ENCODE measurements around the gene ESRRG.

ESRRG gene

DNA sequence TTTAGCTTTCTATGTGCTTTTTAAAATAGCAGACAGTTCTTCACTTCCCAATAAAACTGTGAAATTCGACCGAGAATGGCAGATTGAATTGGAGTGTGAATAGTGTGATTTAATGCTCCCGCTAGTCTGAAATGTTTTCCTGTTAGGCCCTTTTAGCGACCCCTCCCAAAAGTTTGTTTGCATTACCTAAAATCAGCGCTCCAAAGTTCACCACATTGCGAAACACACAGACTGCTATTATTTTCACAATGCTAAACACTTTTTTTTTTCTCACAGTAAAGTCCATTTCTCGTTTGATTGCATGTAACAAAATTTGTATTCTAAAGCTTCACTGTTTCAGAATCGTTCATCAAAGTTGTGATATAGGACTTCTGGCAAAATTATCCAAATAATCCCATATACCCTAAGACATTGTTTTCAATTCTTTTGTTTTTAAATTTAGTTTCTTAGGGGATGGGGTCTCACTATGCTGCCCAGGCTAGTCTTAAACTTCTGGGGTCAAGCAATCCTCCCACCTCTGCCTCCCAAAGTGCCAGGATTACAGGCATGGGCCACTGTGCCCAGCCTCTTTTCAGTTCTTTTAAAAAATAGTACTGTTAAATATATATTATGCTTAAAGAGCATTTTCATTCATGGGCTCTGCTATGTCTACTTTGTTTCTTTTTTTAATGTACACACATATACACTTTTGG lies 223.5 kb downstream of the ESRRG start:
- no peak for DNase-seq

- DNase-seq = no peak
These were observed 225.0 kb downstream of the ESRRG start for GRCh38 chr1:216498277-216498676.

- DNase-seq = no peak
These were observed 238.2 kb downstream of the ESRRG start for GRCh38 chr1:216485042-216485441.

- no peak for DNase-seq
These were observed 239.4 kb downstream of the ESRRG start for GRCh38 chr1:216483672-216484401.

- no peak for DNase-seq
These were observed 240.6 kb downstream of the ESRRG start for GRCh38 chr1:216482620-216483019.

GRCh38 chr1:216478238-216478637 lies 245.0 kb downstream of the ESRRG start:
- no peak for DNase-seq

GRCh38 chr1:216476341-216476740 lies 246.9 kb downstream of the ESRRG start:
- DNase-seq = no peak

DNA sequence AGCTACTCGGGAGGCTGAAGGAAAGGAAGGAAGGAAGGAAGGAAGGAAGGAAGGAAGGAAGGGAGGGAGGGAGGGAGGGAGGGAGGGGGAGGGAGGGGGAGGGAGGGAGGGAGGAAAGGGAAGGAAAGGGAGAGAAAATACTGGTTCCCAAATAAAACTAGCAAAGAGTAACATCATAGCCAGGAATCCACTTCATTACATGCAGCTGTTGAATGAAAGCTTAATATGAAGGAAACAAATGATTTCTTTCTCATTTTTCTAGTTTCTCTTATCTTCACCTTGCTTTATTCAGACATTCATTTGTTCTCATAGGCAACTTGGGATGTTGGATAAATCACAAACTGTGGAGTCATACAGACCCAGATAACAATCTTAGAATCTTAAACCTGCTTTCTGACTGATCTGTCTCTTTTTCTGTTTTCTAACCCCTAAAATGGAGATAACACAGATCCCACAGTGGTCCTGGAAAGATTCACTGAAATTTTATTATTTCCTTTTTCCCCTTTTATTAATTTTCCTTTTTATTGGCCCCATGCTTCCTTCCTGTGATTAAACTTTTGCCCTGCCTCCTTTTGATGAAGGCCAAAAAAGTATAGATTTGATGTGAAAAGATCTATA lies 247.5 kb downstream of the ESRRG start:
- DNase-seq = no peak

DNA sequence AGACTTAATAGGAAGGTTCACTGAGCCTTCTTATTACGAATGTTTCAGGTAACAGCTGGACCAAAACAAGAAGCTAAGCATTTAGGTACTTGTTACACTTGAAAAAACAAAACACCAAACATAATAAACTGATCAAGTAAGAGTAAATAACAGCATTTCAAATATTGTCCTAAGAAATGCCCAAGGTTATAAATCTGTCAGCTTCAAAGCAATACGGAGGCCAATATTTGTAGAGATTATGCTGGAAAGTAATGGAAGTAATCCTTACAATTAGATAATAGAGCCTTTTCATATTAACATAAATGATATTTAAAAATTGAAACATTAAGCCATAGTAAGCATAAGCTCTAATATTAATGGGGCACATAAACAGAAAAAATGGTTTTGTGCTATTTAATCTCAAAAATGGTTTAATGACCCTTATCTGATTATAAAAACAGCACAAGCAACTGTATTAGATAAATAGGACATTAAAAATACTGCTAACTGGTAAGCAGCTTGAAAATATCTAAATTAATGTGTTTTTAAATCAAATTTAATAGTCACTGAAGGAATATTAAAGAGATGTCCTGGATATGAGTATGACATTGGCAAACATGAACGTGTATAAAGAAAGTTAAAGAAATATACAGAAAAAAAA lies 256.9 kb downstream of the ESRRG start:
- DNase-seq = no peak

- DNase-seq = no peak
These were observed 258.7 kb downstream of the ESRRG start for GRCh38 chr1:216464489-216464888.

GRCh38 chr1:216462066-216462775 lies 261.0 kb downstream of the ESRRG start:
- DNase-seq = no peak

DNA sequence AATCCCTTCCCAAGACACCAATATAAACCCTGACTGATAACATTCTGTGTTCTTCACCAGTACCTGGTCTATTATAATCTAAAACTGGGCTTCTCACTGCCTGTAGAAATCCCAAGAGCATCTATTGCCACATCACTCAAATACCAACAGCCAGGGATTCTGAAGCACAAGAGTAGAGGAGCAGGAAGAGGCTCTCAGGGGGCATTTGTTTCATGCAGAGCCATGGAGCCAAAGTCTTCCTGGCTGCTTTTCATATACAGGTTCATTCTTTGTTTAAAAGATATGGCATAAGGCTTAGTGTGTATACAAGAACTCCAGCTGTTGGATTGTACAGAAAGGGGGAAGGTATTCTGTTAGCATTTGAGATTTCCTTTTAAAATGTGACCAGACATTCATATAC lies 261.8 kb downstream of the ESRRG start:
- no peak for DNase-seq

DNA sequence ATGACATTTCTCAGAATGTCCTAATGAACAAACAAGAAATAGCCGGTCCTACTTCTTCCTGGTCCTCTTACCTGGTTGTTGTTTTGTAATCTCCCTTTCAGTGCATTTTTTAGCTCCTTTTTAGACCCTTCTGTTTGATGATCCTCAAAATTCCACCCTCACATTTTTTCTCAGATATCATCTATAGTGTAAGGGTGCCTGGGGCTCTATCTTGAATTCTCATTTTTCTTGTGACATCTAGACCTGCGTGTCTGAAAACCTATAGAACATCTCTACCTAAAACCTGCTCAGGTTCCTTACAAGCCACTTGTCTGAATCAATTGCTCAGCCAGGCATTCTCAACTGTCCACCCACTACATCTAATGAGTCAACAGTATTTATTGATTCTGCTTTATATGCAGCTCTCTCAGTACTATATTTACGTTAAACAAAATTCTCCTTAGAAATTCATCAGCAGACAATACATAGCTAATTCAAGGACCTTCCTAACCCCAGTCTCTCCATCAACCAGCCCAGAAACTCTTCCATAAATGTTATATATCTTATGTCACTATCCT lies 263.5 kb downstream of the ESRRG start:
- DNase-seq = no peak

- DNase-seq = no peak
These were observed 264.4 kb downstream of the ESRRG start for GRCh38 chr1:216458812-216459211.

DNA sequence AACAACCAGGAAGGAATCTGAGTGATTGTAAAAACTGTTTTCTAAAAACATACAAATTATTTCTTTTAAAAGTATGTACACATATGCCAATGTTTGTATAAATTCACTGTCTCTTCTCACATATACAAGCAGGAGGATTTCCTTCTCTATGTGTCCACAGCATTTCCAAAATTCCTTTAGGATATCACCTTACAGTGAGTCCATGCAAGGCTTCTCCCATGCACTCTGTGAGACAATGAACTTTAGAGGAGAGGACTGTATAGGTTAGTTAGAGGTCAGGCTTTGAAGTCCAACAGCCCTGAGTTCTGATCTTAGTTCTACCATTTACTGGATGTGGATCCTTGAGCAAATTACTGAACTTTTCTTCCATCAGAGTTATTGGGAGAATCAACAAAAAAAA lies 265.9 kb downstream of the ESRRG start:
- DNase-seq = no peak

DNA sequence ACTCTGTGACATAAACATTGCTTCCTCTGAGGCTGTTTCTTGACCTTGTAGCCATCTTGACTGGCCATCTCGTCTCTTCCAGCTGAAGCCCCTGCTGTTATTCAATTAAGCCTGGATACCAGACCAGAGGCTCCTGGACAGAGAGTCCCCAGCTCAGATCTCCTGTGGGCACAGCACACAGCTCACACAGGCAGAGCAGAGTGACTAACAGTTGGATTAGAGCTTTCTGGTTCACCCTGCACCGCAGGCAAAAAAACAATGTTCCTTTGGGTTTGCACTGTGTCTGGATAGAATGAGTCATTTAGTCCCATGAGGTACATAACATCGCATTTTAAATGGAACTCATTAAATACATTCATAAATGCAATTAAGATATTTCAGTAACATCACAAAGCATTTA lies 266.5 kb downstream of the ESRRG start:
- DNase-seq = no peak

- no peak for DNase-seq
These were observed 269.5 kb downstream of the ESRRG start for GRCh38 chr1:216453777-216454176.
